Type B pancreatic cell (in vitro differentiated cells): ENCODE data around the gene MISP. TPM values are rescaled to one million over a fixed set of nuclear protein-coding genes. Genes with fewer than 3 reads are reported as not detected.

Experiments
- DNase-seq: peaks from one replicate; pipeline ENCODE4 v3.0.0; 2021; ENCODE audit warnings: mixed read lengths; ENCODE audit not compliant: unreplicated experiment; ENCODE audit errors: extremely low spot score
- H3K27ac Mint-ChIP-seq: 2 replicates; pipeline ENCODE4 v1.8.0; 2021; ENCODE audit warnings: mild to moderate bottlenecking, mixed read lengths
- H3K27me3 Mint-ChIP-seq: 2 replicates; pipeline ENCODE4 v1.8.0; 2021; ENCODE audit warnings: mixed read lengths
- H3K36me3 Mint-ChIP-seq: 2 replicates; pipeline ENCODE4 v1.8.0; 2021; ENCODE audit warnings: mixed read lengths
- H3K4me1 Mint-ChIP-seq: one replicate; pipeline ENCODE4 v1.8.0; 2021; ENCODE audit warnings: mixed read lengths; ENCODE audit not compliant: unreplicated experiment
- H3K4me3 Mint-ChIP-seq: 2 replicates; pipeline ENCODE4 v1.8.0; 2021; ENCODE audit warnings: mild to moderate bottlenecking, mixed read lengths
- H3K9me3 Mint-ChIP-seq: 2 replicates; pipeline ENCODE4 v1.8.0; 2021; ENCODE audit warnings: mixed read lengths
- CTCF ChIP-seq: fragments of 200-600 bp; sonication (generic); conservative IDR thresholded peaks from 2 replicates; pipeline ENCODE4 v1.5.0; 2021; ENCODE audit warnings: antibody characterized with exemption, mild to moderate bottlenecking
- total RNA-seq: library from RNA; stranded (reverse); gene quantifications from 2 replicates; pipeline ENCODE4 v1.2.1, GENCODE V29; 2021; ENCODE audit warnings: low replicate concordance

Gene MISP
- total RNA-seq, 1 donor from 2014 or later: 9.4 TPM

DNA sequence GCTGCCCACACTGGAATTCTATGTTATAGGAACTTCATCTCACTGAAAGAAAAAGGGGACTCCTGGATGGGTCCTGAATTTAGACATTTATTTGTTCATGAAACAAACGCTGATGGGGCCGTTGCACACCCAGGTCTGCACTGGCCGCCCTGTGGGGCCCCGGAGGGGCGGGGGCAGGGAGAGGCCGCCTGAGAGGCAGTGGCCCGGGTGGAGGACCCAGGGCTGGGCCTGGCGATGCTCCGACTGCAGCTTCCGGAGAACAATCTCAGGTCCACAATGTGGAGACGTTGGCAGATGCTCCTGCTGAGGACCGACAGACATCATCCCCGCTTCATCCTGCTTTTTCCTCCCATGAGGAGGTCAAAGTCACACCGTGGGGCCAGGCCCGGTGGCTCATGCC is 30.0 kb downstream of the MISP start:
- Mint-ChIP-seq H3K4me3 (no peak overlapping the region), H3K27me3 (no peaks in the 10 kb centered on the region), H3K9me3 (no peaks in the 10 kb centered on the region), H3K4me1 (peaks cover 16% of the 10 kb centered on the region), H3K36me3 (no peaks in the 10 kb centered on the region), H3K27ac (no peak overlapping the region)
- DNase-seq: no peak
- TF ChIP-seq CTCF: no peak

- Mint-ChIP-seq H3K36me3 (no peaks in the 10 kb centered on the region), H3K4me3 (no peak overlapping the region), H3K27me3 (no peaks in the 10 kb centered on the region), H3K4me1 (peaks cover 16% of the 10 kb centered on the region), H3K9me3 (no peaks in the 10 kb centered on the region), H3K27ac (peak overlapping the region; percentile 26)
- no peak for DNase-seq
- TF ChIP-seq CTCF: no peak
Observed at GRCh38 chr19:781800-782184, 30.9 kb downstream of the MISP start.

- DNase-seq: peak; percentile 71
- Mint-ChIP-seq H3K9me3 (no peaks in the 10 kb centered on the region), H3K4me3 (peak overlapping the region; percentile 64), H3K4me1 (peaks cover 16% of the 10 kb centered on the region), H3K27ac (peak overlapping the region; percentile 74), H3K36me3 (no peaks in the 10 kb centered on the region), H3K27me3 (no peaks in the 10 kb centered on the region)
- no peak for TF ChIP-seq CTCF
Observed at GRCh38 chr19:782185-782877, 31.4 kb downstream of the MISP start.

DNA sequence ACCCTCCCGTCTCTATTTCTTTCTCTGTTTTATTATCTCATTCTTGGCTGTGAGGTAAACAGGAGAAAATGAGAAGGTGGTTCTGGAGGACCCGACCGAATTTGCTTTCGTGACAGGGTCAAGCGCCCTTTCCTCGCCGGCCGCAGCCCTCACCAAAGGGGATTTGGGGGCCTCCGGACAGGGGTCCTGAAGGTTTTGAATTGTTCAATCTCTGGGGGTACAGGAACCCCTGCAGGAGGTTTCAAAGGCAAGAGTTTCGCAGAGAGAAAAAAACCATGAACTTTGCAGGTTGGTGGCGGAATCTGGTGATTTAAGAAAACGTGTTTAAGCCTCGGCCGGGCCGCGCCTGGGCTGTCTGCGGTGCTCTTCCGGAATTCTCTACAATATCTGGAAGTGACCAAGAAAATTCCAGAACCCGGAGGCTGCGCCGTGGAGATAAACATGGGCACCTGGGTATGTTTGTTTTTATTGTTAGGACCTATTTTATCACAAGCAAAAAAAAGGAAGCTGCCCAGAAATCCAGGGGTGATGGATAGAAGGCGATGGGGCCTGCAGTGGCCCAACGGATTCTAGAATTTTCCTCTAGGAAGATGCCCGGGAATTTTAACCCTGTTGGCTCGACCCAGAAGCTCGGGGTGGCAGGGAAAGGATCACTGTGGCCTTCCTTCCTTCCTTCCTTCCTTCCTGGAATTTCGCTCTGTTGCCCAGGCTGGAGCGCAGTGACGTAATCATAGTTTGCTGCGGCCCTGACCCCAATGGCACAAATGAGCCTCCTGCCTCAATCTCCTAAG is 32.2 kb downstream of the MISP start:
- Mint-ChIP-seq H3K9me3 (no peaks in the 10 kb centered on the region), H3K4me1 (peaks cover 16% of the 10 kb centered on the region), H3K27ac (peak overlapping the region; percentile 74), H3K4me3 (peak overlapping the region; percentile 64), H3K36me3 (no peaks in the 10 kb centered on the region), H3K27me3 (no peaks in the 10 kb centered on the region)
- no peak for TF ChIP-seq CTCF
- no peak for DNase-seq

DNA sequence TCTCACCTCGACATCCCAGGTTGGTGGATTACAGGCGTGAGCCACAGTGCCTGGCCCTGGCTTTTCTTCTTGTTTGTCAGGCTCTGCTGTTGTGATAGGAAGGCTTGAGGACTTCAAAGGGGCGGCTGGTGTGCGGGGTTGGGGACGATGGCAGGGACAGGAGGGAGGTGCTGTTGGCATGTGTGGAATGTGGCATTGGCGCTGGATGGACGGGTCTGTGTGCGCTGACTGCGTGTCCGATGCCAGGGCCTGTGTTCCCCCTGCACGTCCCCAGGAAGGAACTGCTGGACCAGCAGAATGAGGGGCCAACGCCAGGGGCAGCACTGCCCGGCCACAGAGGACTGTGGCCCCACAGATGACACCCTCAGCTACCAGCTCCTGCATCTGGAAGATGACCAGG is 33.6 kb downstream of the MISP start:
- no peaks in the 10 kb centered on the region for H3K9me3 Mint-ChIP-seq
- no peak for DNase-seq
- no peaks in the 10 kb centered on the region for H3K27me3 Mint-ChIP-seq

More for the DNA sequence above, 33.6 kb downstream of the MISP start:
- Mint-ChIP-seq H3K4me3 (no peak overlapping the region), H3K4me1 (peaks cover 20% of the 10 kb centered on the region), H3K27ac (peak overlapping the region; percentile 29), H3K36me3 (no peaks in the 10 kb centered on the region)
- TF ChIP-seq CTCF: no peak
